ENCODE data around the gene TBX21. TPM values are rescaled to one million over a fixed set of nuclear protein-coding genes. Genes with fewer than 3 reads are reported as not detected.

TBX21 gene
- total RNA-seq, 1 experiment from 2014 or later = 0.20 TPM

DNA sequence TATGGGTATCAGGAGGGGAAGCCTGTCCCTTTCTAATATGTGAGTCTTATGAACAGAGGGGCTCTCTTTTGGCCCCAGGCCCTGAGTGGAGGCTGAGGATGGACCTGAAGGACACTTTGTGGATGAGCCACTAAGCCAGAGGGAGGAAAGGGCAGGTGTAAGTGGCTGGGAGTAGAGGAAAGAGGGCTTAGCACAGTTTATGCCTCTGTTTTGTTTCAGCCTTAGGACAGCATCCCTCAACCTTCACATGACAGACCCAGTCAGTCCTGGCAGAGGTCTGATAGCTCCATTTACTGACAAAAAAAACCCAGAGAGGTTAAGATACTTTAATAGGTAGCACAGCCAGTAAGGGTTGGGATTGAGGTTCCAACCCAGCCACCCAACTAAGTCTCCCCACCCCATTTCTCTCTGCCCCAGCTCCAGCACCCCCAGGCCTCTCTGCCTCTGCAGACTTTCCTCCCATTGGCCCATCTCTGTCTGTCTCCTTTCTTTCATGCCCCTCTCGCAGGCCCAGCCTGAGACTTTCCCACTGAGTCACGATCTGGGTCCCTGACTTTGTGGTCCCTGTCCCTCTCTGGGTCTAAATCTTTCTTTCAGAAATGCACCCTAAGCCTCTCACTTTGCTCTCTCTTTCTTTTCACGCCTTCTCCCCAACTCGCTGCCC, 4.7 kb upstream of the TBX21 start:
- Histone ChIP-seq H3K9ac (ENCODE audit: low read length) (no peak overlapping the region), H3K27me3 (ENCODE audit: insufficient read depth, low read length) (peaks cover 6% of the 10 kb centered on the region; the same call in 1 of the 2 replicates), H3K27ac (ENCODE audit: low read depth, low read length) (no peak overlapping the region), H3K9me3 (ENCODE audit: control insufficient read depth in 1 of 2, insufficient read depth in 1 of 2, low read depth in 1 of 2, low read length in 2 of 2) (no peaks in the 10 kb centered on the region), H2AFZ (ENCODE audit: low read depth, low read length, poor library complexity, severe bottlenecking) (no peak overlapping the region), H3K4me2 (ENCODE audit: low read length) (no peak overlapping the region), H3K4me3 (replicated peaks in 1 of 2; ENCODE audit: low read depth in 1 of 2, low read length in 2 of 2) (no peak overlapping the region), H3K79me2 (ENCODE audit: insufficient read depth, low read length) (no peaks in the 10 kb centered on the region), H3K4me1 (ENCODE audit: control insufficient read depth in 1 of 2, insufficient read depth in 2 of 2, low read length in 2 of 2) (peaks cover 0 to 9% of the 10 kb centered on the region in 2 experiments; a peak in 2 of 4 replicates), H3K36me3 (ENCODE audit: control insufficient read depth in 1 of 2, insufficient read depth in 2 of 2, low read length in 2 of 2) (no peaks in the 10 kb centered on the region), H4K20me1 (ENCODE audit: insufficient read depth) (no peaks in the 10 kb centered on the region), H3K9me2 (ENCODE audit: insufficient read depth) (no peaks in the 10 kb centered on the region)
- intact Hi-C loops (cut with micrococcal nuclease) = no loop called here
- ChIA-PET POLR2A (no interaction called here), RAD21 (ENCODE audit: low non-redundant PET in 1 of 2, low total read pairs in 2 of 2, uncharacterized antibody in 2 of 2, unreplicated experiment in 2 of 2) (no interaction called here), CTCF (no interaction called here)
- no peak for ATAC-seq
- no peak for DNase-seq (ENCODE audit: low read depth, low spot score)
- TF ChIP-seq CEBPB (IDR thresholded peaks at IDR 0.05; ENCODE audit: low read depth) = no peak
- TF ChIP-seq SP1 (IDR thresholded peaks at IDR 0.05; ENCODE audit: low read depth) = no peak
- no peak for TF ChIP-seq JUND (IDR thresholded peaks at IDR 0.05)
- no TSS peak for BruUV-seq (replicated peaks)

DNA sequence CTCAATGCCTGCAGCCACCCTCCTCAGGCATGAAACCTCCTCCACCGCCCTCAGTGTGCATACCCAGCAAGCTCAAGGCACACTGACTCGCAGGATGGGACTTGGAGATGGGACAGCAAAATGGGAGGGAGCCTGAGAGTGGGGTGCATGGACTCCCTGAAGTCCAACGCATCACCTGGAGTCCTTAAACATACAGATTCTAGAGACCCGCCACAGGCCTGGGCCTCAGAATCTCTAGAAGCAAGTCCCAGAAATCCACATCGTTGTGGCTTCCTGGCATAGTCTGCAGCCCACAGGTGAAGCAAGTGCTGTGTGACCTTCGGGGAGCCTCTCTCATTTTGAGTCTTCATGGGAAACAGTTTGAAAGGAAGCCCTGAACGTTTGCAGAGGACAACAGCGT, 3.6 kb upstream of the TBX21 start:
- Histone ChIP-seq H4K20me1 (ENCODE audit: insufficient read depth) (no peaks in the 10 kb centered on the region), H3K27ac (ENCODE audit: low read depth, low read length) (no peak overlapping the region), H3K9me2 (ENCODE audit: insufficient read depth) (no peaks in the 10 kb centered on the region), H3K4me2 (ENCODE audit: low read length) (no peak overlapping the region), H3K4me3 (replicated peaks in 1 of 2; ENCODE audit: low read depth in 1 of 2, low read length in 2 of 2) (no peak overlapping the region), H3K9me3 (ENCODE audit: control insufficient read depth in 1 of 2, insufficient read depth in 1 of 2, low read depth in 1 of 2, low read length in 2 of 2) (no peaks in the 10 kb centered on the region), H3K27me3 (ENCODE audit: insufficient read depth, low read length) (peaks cover 6% of the 10 kb centered on the region; the same call in 1 of the 2 replicates), H3K79me2 (ENCODE audit: insufficient read depth, low read length) (no peaks in the 10 kb centered on the region), H2AFZ (ENCODE audit: low read depth, low read length, poor library complexity, severe bottlenecking) (no peak overlapping the region), H3K9ac (ENCODE audit: low read length) (no peak overlapping the region), H3K36me3 (ENCODE audit: control insufficient read depth in 1 of 2, insufficient read depth in 2 of 2, low read length in 2 of 2) (no peaks in the 10 kb centered on the region), H3K4me1 (ENCODE audit: control insufficient read depth in 1 of 2, insufficient read depth in 2 of 2, low read length in 2 of 2) (peaks cover 0 to 9% of the 10 kb centered on the region in 2 experiments; a peak in 2 of 4 replicates)
- ChIA-PET POLR2A (no interaction called here), CTCF (no interaction called here), RAD21 (ENCODE audit: low non-redundant PET in 1 of 2, low total read pairs in 2 of 2, uncharacterized antibody in 2 of 2, unreplicated experiment in 2 of 2) (no interaction called here)
- no TSS peak for BruUV-seq (replicated peaks)
- intact Hi-C loops (cut with micrococcal nuclease) = no loop called here
- no peak for ATAC-seq
- DNase-seq (ENCODE audit: low read depth, low spot score) = no peak
- no peak for TF ChIP-seq JUND (IDR thresholded peaks at IDR 0.05)
- TF ChIP-seq SP1 (IDR thresholded peaks at IDR 0.05; ENCODE audit: low read depth) = no peak
- no peak for TF ChIP-seq ZFX (IDR thresholded peaks at IDR 0.05)
- TF ChIP-seq, protein P1, sequence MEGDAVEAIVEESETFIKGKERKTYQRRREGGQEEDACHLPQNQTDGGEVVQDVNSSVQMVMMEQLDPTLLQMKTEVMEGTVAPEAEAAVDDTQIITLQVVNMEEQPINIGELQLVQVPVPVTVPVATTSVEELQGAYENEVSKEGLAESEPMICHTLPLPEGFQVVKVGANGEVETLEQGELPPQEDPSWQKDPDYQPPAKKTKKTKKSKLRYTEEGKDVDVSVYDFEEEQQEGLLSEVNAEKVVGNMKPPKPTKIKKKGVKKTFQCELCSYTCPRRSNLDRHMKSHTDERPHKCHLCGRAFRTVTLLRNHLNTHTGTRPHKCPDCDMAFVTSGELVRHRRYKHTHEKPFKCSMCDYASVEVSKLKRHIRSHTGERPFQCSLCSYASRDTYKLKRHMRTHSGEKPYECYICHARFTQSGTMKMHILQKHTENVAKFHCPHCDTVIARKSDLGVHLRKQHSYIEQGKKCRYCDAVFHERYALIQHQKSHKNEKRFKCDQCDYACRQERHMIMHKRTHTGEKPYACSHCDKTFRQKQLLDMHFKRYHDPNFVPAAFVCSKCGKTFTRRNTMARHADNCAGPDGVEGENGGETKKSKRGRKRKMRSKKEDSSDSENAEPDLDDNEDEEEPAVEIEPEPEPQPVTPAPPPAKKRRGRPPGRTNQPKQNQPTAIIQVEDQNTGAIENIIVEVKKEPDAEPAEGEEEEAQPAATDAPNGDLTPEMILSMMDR (IDR thresholded peaks at IDR 0.05 in 2 of 3, conservative IDR thresholded peaks at IDR 0.05 in 1 of 3; ENCODE audit: borderline replicate concordance in 1 of 3, insufficient read depth in 1 of 3, low read depth in 2 of 3, low read length in 2 of 3) = no peak
- TF ChIP-seq, protein P2, sequence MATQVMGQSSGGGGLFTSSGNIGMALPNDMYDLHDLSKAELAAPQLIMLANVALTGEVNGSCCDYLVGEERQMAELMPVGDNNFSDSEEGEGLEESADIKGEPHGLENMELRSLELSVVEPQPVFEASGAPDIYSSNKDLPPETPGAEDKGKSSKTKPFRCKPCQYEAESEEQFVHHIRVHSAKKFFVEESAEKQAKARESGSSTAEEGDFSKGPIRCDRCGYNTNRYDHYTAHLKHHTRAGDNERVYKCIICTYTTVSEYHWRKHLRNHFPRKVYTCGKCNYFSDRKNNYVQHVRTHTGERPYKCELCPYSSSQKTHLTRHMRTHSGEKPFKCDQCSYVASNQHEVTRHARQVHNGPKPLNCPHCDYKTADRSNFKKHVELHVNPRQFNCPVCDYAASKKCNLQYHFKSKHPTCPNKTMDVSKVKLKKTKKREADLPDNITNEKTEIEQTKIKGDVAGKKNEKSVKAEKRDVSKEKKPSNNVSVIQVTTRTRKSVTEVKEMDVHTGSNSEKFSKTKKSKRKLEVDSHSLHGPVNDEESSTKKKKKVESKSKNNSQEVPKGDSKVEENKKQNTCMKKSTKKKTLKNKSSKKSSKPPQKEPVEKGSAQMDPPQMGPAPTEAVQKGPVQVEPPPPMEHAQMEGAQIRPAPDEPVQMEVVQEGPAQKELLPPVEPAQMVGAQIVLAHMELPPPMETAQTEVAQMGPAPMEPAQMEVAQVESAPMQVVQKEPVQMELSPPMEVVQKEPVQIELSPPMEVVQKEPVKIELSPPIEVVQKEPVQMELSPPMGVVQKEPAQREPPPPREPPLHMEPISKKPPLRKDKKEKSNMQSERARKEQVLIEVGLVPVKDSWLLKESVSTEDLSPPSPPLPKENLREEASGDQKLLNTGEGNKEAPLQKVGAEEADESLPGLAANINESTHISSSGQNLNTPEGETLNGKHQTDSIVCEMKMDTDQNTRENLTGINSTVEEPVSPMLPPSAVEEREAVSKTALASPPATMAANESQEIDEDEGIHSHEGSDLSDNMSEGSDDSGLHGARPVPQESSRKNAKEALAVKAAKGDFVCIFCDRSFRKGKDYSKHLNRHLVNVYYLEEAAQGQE (IDR thresholded peaks at IDR 0.05; ENCODE audit: low read depth) = no peak
- TF ChIP-seq EZH2phosphoT487 (IDR thresholded peaks at IDR 0.05; ENCODE audit: borderline replicate concordance) = no peak
- no peak for TF ChIP-seq SRF (IDR thresholded peaks at IDR 0.05; ENCODE audit: low read depth)
- TF ChIP-seq ZNF274 (IDR thresholded peaks at IDR 0.05; ENCODE audit: low read depth, low read length) = no peak
- no peak for TF ChIP-seq POLR2AphosphoS5 (IDR thresholded peaks at IDR 0.05; ENCODE audit: low read depth, low read length)
- no peak for TF ChIP-seq CBX3 (IDR thresholded peaks at IDR 0.05; ENCODE audit: low read depth)
- no peak for TF ChIP-seq ELF1 (IDR thresholded peaks at IDR 0.05; ENCODE audit: borderline replicate concordance, low read depth)
- TF ChIP-seq, protein P3, sequence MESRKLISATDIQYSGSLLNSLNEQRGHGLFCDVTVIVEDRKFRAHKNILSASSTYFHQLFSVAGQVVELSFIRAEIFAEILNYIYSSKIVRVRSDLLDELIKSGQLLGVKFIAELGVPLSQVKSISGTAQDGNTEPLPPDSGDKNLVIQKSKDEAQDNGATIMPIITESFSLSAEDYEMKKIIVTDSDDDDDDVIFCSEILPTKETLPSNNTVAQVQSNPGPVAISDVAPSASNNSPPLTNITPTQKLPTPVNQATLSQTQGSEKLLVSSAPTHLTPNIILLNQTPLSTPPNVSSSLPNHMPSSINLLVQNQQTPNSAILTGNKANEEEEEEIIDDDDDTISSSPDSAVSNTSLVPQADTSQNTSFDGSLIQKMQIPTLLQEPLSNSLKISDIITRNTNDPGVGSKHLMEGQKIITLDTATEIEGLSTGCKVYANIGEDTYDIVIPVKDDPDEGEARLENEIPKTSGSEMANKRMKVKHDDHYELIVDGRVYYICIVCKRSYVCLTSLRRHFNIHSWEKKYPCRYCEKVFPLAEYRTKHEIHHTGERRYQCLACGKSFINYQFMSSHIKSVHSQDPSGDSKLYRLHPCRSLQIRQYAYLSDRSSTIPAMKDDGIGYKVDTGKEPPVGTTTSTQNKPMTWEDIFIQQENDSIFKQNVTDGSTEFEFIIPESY (IDR thresholded peaks at IDR 0.05; ENCODE audit: extremely low read depth, insufficient replicate concordance, low read length) = no peak
